Hepatocyte (in vitro differentiated cells): ENCODE results near the gene PRKAG1. TPM values are rescaled to one million over a fixed set of nuclear protein-coding genes. Genes with fewer than 3 reads are reported as not detected.

Experiments
- DNase-seq: peaks from one replicate; pipeline ENCODE4 v3.0.0-alpha.2; 2016; ENCODE audit warnings: low spot score
- H2AFZ ChIP-seq: fragments of 200-600 bp; sonication (generic); 2 replicates; pipeline ENCODE4 v1.6.0; 2016; ENCODE audit warnings: antibody characterized with exemption, mild to moderate bottlenecking
- H3K27ac ChIP-seq: fragments of 200-600 bp; sonication (generic); 2 replicates; pipeline ENCODE4 v1.5.1; 2016; ENCODE audit warnings: mild to moderate bottlenecking
- H3K27me3 ChIP-seq: fragments of 200-600 bp; sonication (generic); 2 replicates; pipeline ENCODE4 v1.6.1; 2016
- H3K36me3 ChIP-seq: fragments of 200-600 bp; sonication (generic); replicated peaks from 2 replicates; pipeline ENCODE4 v1.5.1; 2016; ENCODE audit warnings: low read depth; ENCODE audit not compliant: insufficient read depth
- H3K4me1 ChIP-seq: fragments of 200-600 bp; sonication (generic); 2 replicates; pipeline ENCODE4 v1.5.1; 2016; ENCODE audit warnings: mild to moderate bottlenecking, moderate library complexity; ENCODE audit not compliant: insufficient read depth
- H3K4me2 ChIP-seq: fragments of 200-600 bp; sonication (generic); 2 replicates; pipeline ENCODE4 v1.6.0; 2016
- H3K4me3 ChIP-seq: fragments of 200-600 bp; sonication (generic); 2 replicates; pipeline ENCODE4 v1.5.1; 2016; ENCODE audit warnings: mild to moderate bottlenecking
- H3K79me2 ChIP-seq: fragments of 200-600 bp; sonication (generic); 2 replicates; pipeline ENCODE4 v1.6.0; 2017; ENCODE audit warnings: mild to moderate bottlenecking
- H3K9me2 ChIP-seq: fragments of 200-600 bp; sonication (generic); replicated peaks from 2 replicates; pipeline ENCODE4 v1.6.0; 2017; ENCODE audit warnings: mild to moderate bottlenecking; ENCODE audit not compliant: insufficient read depth
- H3K9me3 ChIP-seq: fragments of 200-600 bp; sonication (generic); 2 replicates; pipeline ENCODE4 v1.5.1; 2016; ENCODE audit warnings: low read depth, mild to moderate bottlenecking
- H4K20me1 ChIP-seq: fragments of 200-600 bp; sonication (generic); 2 replicates; pipeline ENCODE4 v1.6.0; 2016; ENCODE audit warnings: mild to moderate bottlenecking; ENCODE audit not compliant: insufficient read depth, poor library complexity, severe bottlenecking
- CTCF ChIP-seq: fragments of 200-600 bp; sonication (generic); IDR thresholded peaks from 2 replicates; pipeline ENCODE4 v1.5.1; 2016; ENCODE audit warnings: antibody characterized with exemption, mild to moderate bottlenecking; ENCODE audit not compliant: poor library complexity
- EZH2 ChIP-seq: fragments of 200-600 bp; sonication (generic); IDR thresholded peaks from 2 replicates; pipeline ENCODE4 v1.6.1; 2016; ENCODE audit warnings: antibody characterized with exemption, mild to moderate bottlenecking, borderline replicate concordance
- EZH2phosphoT487 ChIP-seq: fragments of 200-600 bp; sonication (generic); IDR thresholded peaks from one replicate; pipeline ENCODE4 v1.6.1; 2018; ENCODE audit warnings: antibody characterized with exemption, mild to moderate bottlenecking, low read depth, moderate library complexity; ENCODE audit not compliant: unreplicated experiment, severe bottlenecking
- WGBS: methylation state at CpG from one replicate; pipeline ENCODE4 v1.1.6; 2016; ENCODE audit warnings: low lambda C conversion rate; ENCODE audit errors: missing lambda C conversion rate; 5-methylcytosine and 5-hydroxymethylcytosine counted together
- polyA plus RNA-seq: library from polyadenylated mRNA; unstranded; fragments of >200 nt; fragmentation: Nextera tagmentation; extraction: Ambion mirVana; gene quantifications from 2 replicates; pipeline ENCODE4 v1.2.1, GENCODE V29; 2016
- total RNA-seq: library from RNA; depleted of rRNA; stranded (reverse); fragments of >200 nt; gene quantifications from 2 replicates; pipeline ENCODE4 v1.2.3, GENCODE V29; 2014

Gene PRKAG1
- total and polyA plus RNA-seq, 2 experiments from 2014 or later, result 46.0 to 61.5 TPM

DNA sequence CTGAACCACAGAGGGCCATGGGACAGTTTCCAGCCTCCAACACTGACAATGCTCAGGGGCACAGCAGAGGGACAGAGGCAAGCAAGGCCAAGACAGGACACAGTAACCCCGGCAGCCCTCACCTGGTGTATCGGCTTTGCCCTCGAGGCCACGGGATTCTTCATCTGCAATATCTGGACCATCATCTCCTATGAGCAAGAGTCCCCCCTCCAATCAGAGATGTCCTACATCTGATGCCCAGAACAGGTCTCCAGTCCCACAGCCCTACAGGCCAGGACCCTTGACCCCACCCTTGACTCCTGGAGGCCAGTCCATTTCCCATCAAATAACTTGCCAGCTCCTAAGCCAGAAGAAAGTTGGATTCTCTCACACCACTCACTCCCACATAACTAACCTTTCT lies 24.7 kb upstream of the PRKAG1 start:
- TF ChIP-seq EZH2 (no peak), EZH2phosphoT487 (no peak), CTCF (no peak)
- H3K27ac ChIP-seq, result no peak overlapping the region
- no peaks in the 10 kb centered on the region for H4K20me1 ChIP-seq
- no peaks in the 10 kb centered on the region for H3K27me3 ChIP-seq
- WGBS, result 95% methylated on average over 4 of the region's 4 CpGs
- H3K9me3 ChIP-seq, result no peaks in the 10 kb centered on the region
- H2AFZ ChIP-seq, result no peak overlapping the region
- no peak for DNase-seq
- H3K4me3 ChIP-seq, result no peak overlapping the region
- no peaks in the 10 kb centered on the region for H3K4me1 ChIP-seq
- no peaks in the 10 kb centered on the region for H3K36me3 ChIP-seq
- H3K4me2 ChIP-seq, result no peak overlapping the region
- H3K79me2 ChIP-seq, result no peaks in the 10 kb centered on the region
- no peaks in the 10 kb centered on the region for H3K9me2 ChIP-seq

GRCh38 chr12:49041881-49042484 lies 23.4 kb upstream of the PRKAG1 start:
- WGBS, result 97% methylated on average over 12 of the region's 18 CpGs

GRCh38 chr12:49041036-49041880 lies 22.7 kb upstream of the PRKAG1 start:
- H3K79me2 ChIP-seq, result no peaks in the 10 kb centered on the region
- no peaks in the 10 kb centered on the region for H3K9me2 ChIP-seq
- H3K4me1 ChIP-seq, result no peaks in the 10 kb centered on the region
- H4K20me1 ChIP-seq, result no peaks in the 10 kb centered on the region
- DNase-seq, result no peak
- no peaks in the 10 kb centered on the region for H3K36me3 ChIP-seq
- 97% methylated on average over 10 of the region's 31 CpGs for WGBS
- no peak overlapping the region for H3K4me3 ChIP-seq
- H3K27me3 ChIP-seq, result no peaks in the 10 kb centered on the region
- H3K4me2 ChIP-seq, result no peak overlapping the region
- no peaks in the 10 kb centered on the region for H3K9me3 ChIP-seq
- no peak overlapping the region for H2AFZ ChIP-seq
- TF ChIP-seq EZH2, result no peak
- no peak for TF ChIP-seq CTCF
- no peak for TF ChIP-seq EZH2phosphoT487
- H3K27ac ChIP-seq, result no peak overlapping the region

More at GRCh38 chr12:49041881-49042484, 23.4 kb upstream of the PRKAG1 start:
- H3K27me3 ChIP-seq, result no peaks in the 10 kb centered on the region
- no peak overlapping the region for H3K4me3 ChIP-seq
- H3K27ac ChIP-seq, result no peak overlapping the region
- H3K36me3 ChIP-seq, result no peaks in the 10 kb centered on the region
- DNase-seq, result no peak
- no peaks in the 10 kb centered on the region for H3K4me1 ChIP-seq
- no peak overlapping the region for H3K4me2 ChIP-seq
- no peaks in the 10 kb centered on the region for H3K9me3 ChIP-seq
- no peak for TF ChIP-seq CTCF
- TF ChIP-seq EZH2, result no peak
- TF ChIP-seq EZH2phosphoT487, result no peak
- no peak overlapping the region for H2AFZ ChIP-seq
- H4K20me1 ChIP-seq, result no peaks in the 10 kb centered on the region
- H3K9me2 ChIP-seq, result no peaks in the 10 kb centered on the region
- H3K79me2 ChIP-seq, result no peaks in the 10 kb centered on the region
